Measurements from ENCODE around the gene RPSA. TPM values are rescaled to one million over a fixed set of nuclear protein-coding genes. Genes with fewer than 3 reads are reported as not detected.

Gene RPSA
- total RNA-seq, 4 donors from 2014 or later = 460 to 1,003 (median 843) TPM

DNA sequence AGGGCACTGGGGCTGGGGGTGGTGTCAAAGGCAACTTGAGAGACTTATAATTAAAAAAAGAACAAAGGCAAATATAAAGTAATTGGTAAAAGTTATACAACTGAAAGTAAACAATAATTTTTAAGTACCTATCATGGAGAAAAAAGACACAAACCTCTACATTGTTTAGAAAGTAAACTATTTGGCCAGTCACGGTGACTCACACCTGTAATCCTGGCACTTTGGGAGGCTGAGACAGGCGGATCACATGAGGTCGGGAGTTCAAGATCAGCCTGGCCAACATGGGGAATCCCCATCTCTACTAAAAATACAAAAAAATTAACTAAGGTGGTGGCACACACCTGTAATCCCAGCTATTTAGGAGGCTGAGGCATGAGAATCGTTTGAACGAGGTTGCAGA, 25.8 kb downstream of the RPSA start:
- intact Hi-C loops (cut with DNase I; ENCODE audit: low total_unique reads) (no loop called here), in situ Hi-C loops (cut with MboI; ENCODE audit: low pct_ligation_motif_present in 1 of 4, low pct_unique_long_range_greater_than_20kb in 1 of 4, low sequenced_read_pairs in 3 of 4) (no loop called here)
- H3K27me3 ChIP-seq = no peaks in the 10 kb centered on the region
- no peaks in the 10 kb centered on the region for H3K9me3 ChIP-seq
- 76 to 94% methylated on average over 3 to 5 of the region's 5 CpGs for WGBS, 2 donors (ENCODE audit: low coverage in 1 of 2)
- peaks cover 0 to 9% (median 2%) of the 10 kb centered on the region in 4 donors for H3K4me1 ChIP-seq
- H3K36me3 ChIP-seq = no peaks in the 10 kb centered on the region
- TF ChIP-seq EP300 (IDR thresholded peaks at IDR 0.05; ENCODE audit: low read depth) (no peak), POLR2A (IDR thresholded peaks at IDR 0.05) (no peak), POLR2AphosphoS5 (IDR thresholded peaks at IDR 0.05) (no peak)
- TF ChIP-seq, protein P1, sequence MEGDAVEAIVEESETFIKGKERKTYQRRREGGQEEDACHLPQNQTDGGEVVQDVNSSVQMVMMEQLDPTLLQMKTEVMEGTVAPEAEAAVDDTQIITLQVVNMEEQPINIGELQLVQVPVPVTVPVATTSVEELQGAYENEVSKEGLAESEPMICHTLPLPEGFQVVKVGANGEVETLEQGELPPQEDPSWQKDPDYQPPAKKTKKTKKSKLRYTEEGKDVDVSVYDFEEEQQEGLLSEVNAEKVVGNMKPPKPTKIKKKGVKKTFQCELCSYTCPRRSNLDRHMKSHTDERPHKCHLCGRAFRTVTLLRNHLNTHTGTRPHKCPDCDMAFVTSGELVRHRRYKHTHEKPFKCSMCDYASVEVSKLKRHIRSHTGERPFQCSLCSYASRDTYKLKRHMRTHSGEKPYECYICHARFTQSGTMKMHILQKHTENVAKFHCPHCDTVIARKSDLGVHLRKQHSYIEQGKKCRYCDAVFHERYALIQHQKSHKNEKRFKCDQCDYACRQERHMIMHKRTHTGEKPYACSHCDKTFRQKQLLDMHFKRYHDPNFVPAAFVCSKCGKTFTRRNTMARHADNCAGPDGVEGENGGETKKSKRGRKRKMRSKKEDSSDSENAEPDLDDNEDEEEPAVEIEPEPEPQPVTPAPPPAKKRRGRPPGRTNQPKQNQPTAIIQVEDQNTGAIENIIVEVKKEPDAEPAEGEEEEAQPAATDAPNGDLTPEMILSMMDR (IDR thresholded peaks at IDR 0.05) = no peak
- no peak overlapping the region for H3K27ac ChIP-seq
- DNase-seq = no peak
- H3K4me3 ChIP-seq = no peak overlapping the region

DNA sequence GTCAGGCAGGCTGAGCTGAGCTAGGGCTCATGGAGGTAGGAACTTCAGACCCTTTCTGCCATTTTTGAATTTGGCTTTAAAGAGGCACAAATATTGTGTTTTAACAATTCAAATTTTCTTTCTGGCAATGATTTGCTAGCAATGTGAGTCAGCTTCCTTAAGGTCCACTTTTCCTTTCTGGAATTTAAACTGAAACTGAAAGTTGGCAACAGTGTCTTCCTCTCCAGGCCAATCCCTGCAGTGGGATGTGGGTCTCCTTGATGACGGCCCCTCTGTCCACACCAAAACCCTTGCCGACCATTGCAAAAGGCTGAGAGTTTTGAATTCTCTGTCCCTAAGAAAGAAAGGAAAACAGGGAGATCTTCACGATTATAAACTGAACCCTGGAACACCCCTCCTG, 27.1 kb downstream of the RPSA start:
- WGBS, 2 donors (ENCODE audit: low coverage in 1 of 2) = 60 to 80% methylated on average over 3 of the region's 3 CpGs
- no peak for DNase-seq
- Histone ChIP-seq H3K27ac (no peak overlapping the region), H3K4me1 (peaks cover 0 to 9% (median 2%) of the 10 kb centered on the region in 4 donors), H3K27me3 (no peaks in the 10 kb centered on the region), H3K9me3 (no peaks in the 10 kb centered on the region), H3K4me3 (no peak overlapping the region), H3K36me3 (no peaks in the 10 kb centered on the region)
- TF ChIP-seq EP300 (IDR thresholded peaks at IDR 0.05; ENCODE audit: low read depth) (no peak), POLR2AphosphoS5 (IDR thresholded peaks at IDR 0.05) (no peak)
- TF ChIP-seq, protein P1 (IDR thresholded peaks at IDR 0.05) = no peak
- intact Hi-C loops (cut with DNase I; ENCODE audit: low total_unique reads) = no loop called here
- in situ Hi-C loops (cut with MboI; ENCODE audit: low pct_ligation_motif_present in 1 of 4, low pct_unique_long_range_greater_than_20kb in 1 of 4, low sequenced_read_pairs in 3 of 4) = no loop called here

DNA sequence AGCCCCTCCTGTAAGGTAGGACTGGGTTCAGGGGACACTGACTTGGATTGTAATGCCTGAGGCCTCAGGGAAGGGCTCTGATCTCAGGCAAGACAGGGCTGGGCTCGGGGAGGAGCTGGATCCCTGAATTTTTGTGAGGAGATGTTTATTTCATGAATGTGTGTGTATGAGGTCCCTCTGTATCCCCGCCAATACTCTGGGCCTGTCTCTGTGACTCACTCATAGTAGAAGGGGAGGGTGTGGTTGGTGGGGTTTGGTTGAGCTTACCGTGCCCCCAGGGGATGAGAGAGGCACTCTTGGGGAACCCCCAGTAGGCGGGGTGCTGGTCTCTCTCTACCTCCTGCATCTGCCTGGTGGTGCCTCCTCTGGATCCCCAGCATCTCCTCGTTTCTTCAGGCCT, 28.1 kb downstream of the RPSA start:
- Histone ChIP-seq H3K4me3 (no peak overlapping the region), H3K9me3 (no peaks in the 10 kb centered on the region), H3K27me3 (no peaks in the 10 kb centered on the region), H3K4me1 (peaks cover 0 to 9% (median 2%) of the 10 kb centered on the region in 4 donors), H3K27ac (no peak overlapping the region), H3K36me3 (no peaks in the 10 kb centered on the region)
- DNase-seq = no peak
- TF ChIP-seq EP300 (IDR thresholded peaks at IDR 0.05; ENCODE audit: low read depth) = no peak
- TF ChIP-seq, protein P1 (IDR thresholded peaks at IDR 0.05) = no peak
- TF ChIP-seq POLR2AphosphoS5 (IDR thresholded peaks at IDR 0.05) = no peak
- TF ChIP-seq POLR2A (IDR thresholded peaks at IDR 0.05) = no peak
- in situ Hi-C loops (cut with MboI; ENCODE audit: low pct_ligation_motif_present in 1 of 4, low pct_unique_long_range_greater_than_20kb in 1 of 4, low sequenced_read_pairs in 3 of 4) = no loop called here
- intact Hi-C loops (cut with DNase I; ENCODE audit: low total_unique reads) = no loop called here
- WGBS, 2 donors (ENCODE audit: low coverage in 1 of 2) = 50 to 67% methylated on average over 1 to 5 of the region's 5 CpGs

DNA sequence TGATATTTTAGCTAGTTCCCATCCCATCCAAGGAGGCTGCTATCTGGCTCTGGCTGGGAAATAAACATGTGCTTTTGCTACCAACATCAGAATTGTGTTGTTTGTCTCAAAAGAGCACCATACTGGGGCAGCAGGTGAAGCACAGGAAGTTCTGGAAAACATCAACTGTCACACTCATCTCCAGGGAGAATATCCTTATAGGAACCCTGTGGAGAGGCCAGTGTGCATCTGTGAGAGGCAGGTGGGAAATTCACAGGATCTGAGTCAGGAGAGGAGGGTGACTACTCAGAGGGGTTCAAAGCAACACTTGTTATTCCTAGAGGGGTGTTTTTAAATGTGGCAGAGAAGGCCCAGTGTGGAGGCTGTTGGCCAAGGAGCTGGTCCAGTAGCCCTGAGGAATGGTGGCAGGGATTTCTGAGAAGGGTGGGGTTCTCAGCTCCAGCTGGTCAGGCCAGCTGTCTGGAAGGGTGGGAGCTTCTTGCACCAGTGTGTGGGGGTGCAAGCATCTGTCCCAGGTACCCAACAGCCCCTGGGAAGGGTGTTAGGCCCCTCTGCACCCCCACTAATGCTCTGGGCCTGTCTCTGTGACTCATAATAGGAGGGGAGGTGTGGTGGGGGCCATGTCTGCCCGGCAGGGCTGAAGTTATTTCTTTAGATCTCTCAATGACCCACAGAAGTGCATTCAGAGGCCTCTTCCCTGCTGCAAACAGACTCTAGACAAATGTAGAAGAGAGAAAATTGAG, 28.7 kb downstream of the RPSA start:
- H3K27ac ChIP-seq = no peak overlapping the region
- no peaks in the 10 kb centered on the region for H3K9me3 ChIP-seq
- DNase-seq = no peak
- no peaks in the 10 kb centered on the region for H3K36me3 ChIP-seq
- no peak for TF ChIP-seq POLR2A (IDR thresholded peaks at IDR 0.05)
- no peak for TF ChIP-seq EP300 (IDR thresholded peaks at IDR 0.05; ENCODE audit: low read depth)
- TF ChIP-seq, protein P1 (IDR thresholded peaks at IDR 0.05) = no peak
- no peak for TF ChIP-seq POLR2AphosphoS5 (IDR thresholded peaks at IDR 0.05)
- no peaks in the 10 kb centered on the region for H3K27me3 ChIP-seq
- in situ Hi-C loops (cut with MboI; ENCODE audit: low pct_ligation_motif_present in 1 of 4, low pct_unique_long_range_greater_than_20kb in 1 of 4, low sequenced_read_pairs in 3 of 4) (no loop called here), intact Hi-C loops (cut with DNase I; ENCODE audit: low total_unique reads) (no loop called here)
- H3K4me1 ChIP-seq = peaks cover 0 to 9% (median 2%) of the 10 kb centered on the region in 4 donors
- H3K4me3 ChIP-seq = no peak overlapping the region
- WGBS, 2 donors (ENCODE audit: low coverage in 1 of 2) = 69% methylated on average over 1 of the region's 1 CpG; no CpG with 5 or more reads in 1 of the 2 donors

All from transverse colon (tissue), 4 donors.